H9 (cell line): ENCODE results near the gene PPFIA4. TPM values are rescaled to one million over a fixed set of nuclear protein-coding genes. Genes with fewer than 3 reads are reported as not detected.

Experiments used
- DNase-seq: peaks from one replicate; pipeline ENCODE4 v3.0.0-alpha.2; 2017
- H2AFZ ChIP-seq: one replicate; pipeline ENCODE4 v1.6.1; 2013; ENCODE audit warnings: mild to moderate bottlenecking, low read length, control low read depth, moderate library complexity
- H2AK5ac ChIP-seq: 2 replicates; pipeline ENCODE4 v1.6.1; 2013; ENCODE audit warnings: low read length, control low read depth, mixed read lengths; ENCODE audit not compliant: insufficient read length
- H2BK120ac ChIP-seq: one replicate; pipeline ENCODE4 v1.6.1; 2013; ENCODE audit warnings: low read depth, mild to moderate bottlenecking, low read length, control low read depth, inconsistent platforms; ENCODE audit not compliant: poor library complexity, severe bottlenecking
- H2BK12ac ChIP-seq: 2 replicates; pipeline ENCODE4 v1.6.1; 2013; ENCODE audit warnings: low read length, control low read depth, mixed read lengths, low read depth; ENCODE audit not compliant: insufficient read length
- H2BK15ac ChIP-seq: 2 replicates; pipeline ENCODE4 v1.6.1; 2013; ENCODE audit warnings: low read depth, low read length, control low read depth
- H2BK20ac ChIP-seq: one replicate; pipeline ENCODE4 v1.6.1; 2013; ENCODE audit warnings: low read depth, mild to moderate bottlenecking, low read length, control low read depth, inconsistent platforms; ENCODE audit not compliant: poor library complexity, severe bottlenecking
- H2BK5ac ChIP-seq: 2 replicates; pipeline ENCODE4 v1.6.1; 2013; ENCODE audit warnings: low read length, control low read depth, mixed read lengths; ENCODE audit not compliant: insufficient read length
- H3K14ac ChIP-seq: 2 replicates; pipeline ENCODE4 v1.6.1; 2013; ENCODE audit warnings: low read length, control low read depth; ENCODE audit not compliant: insufficient read depth
- H3K18ac ChIP-seq: 2 replicates; pipeline ENCODE4 v1.6.1; 2013; ENCODE audit warnings: low read depth, mild to moderate bottlenecking, mixed read lengths, low read length, control low read depth; ENCODE audit not compliant: insufficient read length
- H3K23ac ChIP-seq: 2 replicates; pipeline ENCODE4 v1.6.1; 2013; ENCODE audit warnings: low read length, control low read depth, mixed read lengths, low read depth; ENCODE audit not compliant: insufficient read length
- H3K23me2 ChIP-seq: 2 replicates; pipeline ENCODE4 v1.6.1; 2013; ENCODE audit warnings: low read depth, mild to moderate bottlenecking, mixed read lengths, low read length, control low read depth; ENCODE audit not compliant: insufficient read length, poor library complexity, severe bottlenecking
- H3K27ac ChIP-seq: 2 replicates; pipeline ENCODE4 v1.5.1; 2013; ENCODE audit warnings: low read length, control low read depth, mixed read lengths, low read depth; ENCODE audit not compliant: insufficient read length
- H3K27me3 ChIP-seq: 2 replicates; pipeline ENCODE4 v1.6.1; 2013; ENCODE audit warnings: low read length, control low read depth, inconsistent platforms; ENCODE audit not compliant: insufficient read depth
- H3K4ac ChIP-seq: 2 replicates; pipeline ENCODE4 v1.6.1; 2013; ENCODE audit warnings: low read depth, mild to moderate bottlenecking, control low read depth, inconsistent platforms, low read length, moderate library complexity
- H3K4me1 ChIP-seq: 2 replicates; pipeline ENCODE4 v1.6.1; 2013; ENCODE audit warnings: low read length, control low read depth, inconsistent platforms; ENCODE audit not compliant: insufficient read depth
- H3K4me2 ChIP-seq: 2 replicates; pipeline ENCODE4 v1.6.1; 2013; ENCODE audit warnings: low read length, control low read depth, mixed read lengths; ENCODE audit not compliant: insufficient read length, insufficient read depth
- H3K56ac ChIP-seq: 2 replicates; pipeline ENCODE4 v1.6.1; 2013; ENCODE audit warnings: low read depth, mild to moderate bottlenecking, mixed read lengths, low read length, control low read depth; ENCODE audit not compliant: insufficient read length
- H3K79me1 ChIP-seq: 2 replicates; pipeline ENCODE4 v1.6.1; 2013; ENCODE audit warnings: low read depth, mild to moderate bottlenecking, moderate library complexity, low read length, control low read depth, inconsistent platforms; ENCODE audit not compliant: insufficient read depth, poor library complexity, severe bottlenecking
- H3K79me2 ChIP-seq: 2 replicates; pipeline ENCODE4 v1.6.1; 2013; ENCODE audit warnings: low read length, control low read depth, inconsistent platforms; ENCODE audit not compliant: insufficient read depth
- H3K9ac ChIP-seq: 2 replicates; pipeline ENCODE4 v1.6.1; 2013; ENCODE audit warnings: low read length, control low read depth, mixed read lengths; ENCODE audit not compliant: insufficient read length; ENCODE audit errors: extremely low read depth
- H3K9me3 ChIP-seq: one replicate; pipeline ENCODE4 v1.6.1; 2013; ENCODE audit warnings: low read depth, low read length, inconsistent platforms; ENCODE audit not compliant: control insufficient read depth
- H3T11ph ChIP-seq: one replicate; pipeline ENCODE4 v1.6.1; 2013; ENCODE audit warnings: mild to moderate bottlenecking, low read length, control low read depth, inconsistent platforms
- H4K20me1 ChIP-seq: one replicate; pipeline ENCODE4 v1.6.1; 2013; ENCODE audit not compliant: control insufficient read depth, insufficient read length, insufficient read depth
- H4K5ac ChIP-seq: 2 replicates; pipeline ENCODE4 v1.6.1; 2013; ENCODE audit warnings: low read depth, mild to moderate bottlenecking, mixed read lengths, low read length, control low read depth; ENCODE audit not compliant: insufficient read length
- H4K8ac ChIP-seq: replicated peaks from 2 replicates; pipeline ENCODE4 v1.6.1; 2013; ENCODE audit warnings: low read length, control low read depth, mixed read lengths, low read depth; ENCODE audit not compliant: insufficient read length
- H4K91ac ChIP-seq: 2 replicates; pipeline ENCODE4 v1.6.1; 2013; ENCODE audit warnings: low read depth, mild to moderate bottlenecking, moderate library complexity, mixed read lengths, low read length, control low read depth; ENCODE audit not compliant: insufficient read length
- H3K27ac Mint-ChIP-seq, 3 experiments: 2 replicates in 2 of 3; 3 replicates in 1 of 3; pipeline ENCODE4 v1.8.0; 2020 to 2021; ENCODE audit warnings: mixed read lengths in 3 of 3, mild to moderate bottlenecking in 1 of 3, moderate library complexity in 1 of 3
- H3K27me3 Mint-ChIP-seq: 2 replicates; pipeline ENCODE4 v1.8.0; 2021; ENCODE audit warnings: low read depth, mild to moderate bottlenecking, moderate library complexity, mixed read lengths
- H3K36me3 Mint-ChIP-seq, 3 experiments: 2 replicates in 2 of 3; 3 replicates in 1 of 3; pipeline ENCODE4 v1.8.0; 2020 to 2021; ENCODE audit warnings: low read depth in 3 of 3, mixed read lengths in 3 of 3; ENCODE audit not compliant: insufficient read depth in 1 of 3
- H3K4me1 Mint-ChIP-seq, 2 experiments: 2 replicates each; pipeline ENCODE4 v1.8.0; 2020; ENCODE audit warnings: mixed read lengths in 2 of 2
- H3K4me3 Mint-ChIP-seq, 2 experiments: 2 replicates in 1 of 2; 3 replicates in 1 of 2; pipeline ENCODE4 v1.8.0; 2020 to 2021; ENCODE audit warnings: mild to moderate bottlenecking in 2 of 2, mixed read lengths in 2 of 2, moderate library complexity in 1 of 2
- H3K9me3 Mint-ChIP-seq, 2 experiments: 2 replicates in 1 of 2; 3 replicates in 1 of 2; pipeline ENCODE4 v1.8.0; 2020; ENCODE audit warnings: mild to moderate bottlenecking in 2 of 2, mixed read lengths in 2 of 2, moderate library complexity in 1 of 2
- WGBS: extraction: QIAGEN DNeasy Blood & Tissue Kit; methylation state at CpG from one replicate; pipeline ENCODE4 v1.1.7; 2013; ENCODE audit warnings: missing lambda C conversion rate, low lambda C conversion rate, mixed read lengths; ENCODE audit not compliant: insufficient read length; ENCODE audit errors: extremely low coverage; 5-methylcytosine and 5-hydroxymethylcytosine counted together
- total RNA-seq: library from RNA; stranded (reverse); gene quantifications from 2 replicates; pipeline ENCODE4 v1.2.1, GENCODE V29; 2021
- TF ChIP-seq, protein P1 (sequence below): fragments of 200-600 bp; sonication (generic); conservative IDR thresholded peaks from 3 replicates; pipeline ENCODE4 v1.8.0; 2021; ENCODE audit warnings: antibody characterized with exemption, mild to moderate bottlenecking

PPFIA4 gene
- total RNA-seq, 1 experiment from 2014 or later, result 3.9 TPM

- TF ChIP-seq, protein P1, sequence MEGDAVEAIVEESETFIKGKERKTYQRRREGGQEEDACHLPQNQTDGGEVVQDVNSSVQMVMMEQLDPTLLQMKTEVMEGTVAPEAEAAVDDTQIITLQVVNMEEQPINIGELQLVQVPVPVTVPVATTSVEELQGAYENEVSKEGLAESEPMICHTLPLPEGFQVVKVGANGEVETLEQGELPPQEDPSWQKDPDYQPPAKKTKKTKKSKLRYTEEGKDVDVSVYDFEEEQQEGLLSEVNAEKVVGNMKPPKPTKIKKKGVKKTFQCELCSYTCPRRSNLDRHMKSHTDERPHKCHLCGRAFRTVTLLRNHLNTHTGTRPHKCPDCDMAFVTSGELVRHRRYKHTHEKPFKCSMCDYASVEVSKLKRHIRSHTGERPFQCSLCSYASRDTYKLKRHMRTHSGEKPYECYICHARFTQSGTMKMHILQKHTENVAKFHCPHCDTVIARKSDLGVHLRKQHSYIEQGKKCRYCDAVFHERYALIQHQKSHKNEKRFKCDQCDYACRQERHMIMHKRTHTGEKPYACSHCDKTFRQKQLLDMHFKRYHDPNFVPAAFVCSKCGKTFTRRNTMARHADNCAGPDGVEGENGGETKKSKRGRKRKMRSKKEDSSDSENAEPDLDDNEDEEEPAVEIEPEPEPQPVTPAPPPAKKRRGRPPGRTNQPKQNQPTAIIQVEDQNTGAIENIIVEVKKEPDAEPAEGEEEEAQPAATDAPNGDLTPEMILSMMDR, result no peak
- Histone ChIP-seq H4K91ac (no peak overlapping the region), H3K23ac (no peak overlapping the region), H3K27ac (no peak overlapping the region), H3K14ac (no peak overlapping the region), H4K20me1 (no peaks in the 10 kb centered on the region), H4K5ac (no peak overlapping the region), H3K4ac (no peak overlapping the region), H3K4me1 (no peaks in the 10 kb centered on the region; the same call in 1 of the 2 replicates), H3K79me1 (peaks cover 5% of the 10 kb centered on the region), H3K56ac (no peak overlapping the region), H2BK5ac (no peak overlapping the region), H3K9me3 (no peaks in the 10 kb centered on the region), H3K79me2 (peaks cover 9% of the 10 kb centered on the region; the same call in 1 of the 2 replicates), H2BK15ac (no peak overlapping the region), H3K4me2 (no peak overlapping the region), H2BK120ac (no peak overlapping the region), H4K8ac (no peak overlapping the region), H2AFZ (no peak overlapping the region), H3K18ac (no peak overlapping the region), H2AK5ac (no peak overlapping the region), H2BK12ac (no peak overlapping the region), H3T11ph (no peak overlapping the region), H3K9ac (no peak overlapping the region), H3K23me2 (peaks cover 4% of the 10 kb centered on the region), H2BK20ac (no peak overlapping the region), H3K27me3 (no peaks in the 10 kb centered on the region)
- no CpG with 5 or more reads among the region's 5 CpGs for WGBS
- Mint-ChIP-seq H3K4me1 (peaks cover 5 to 10% of the 10 kb centered on the region in 2 experiments), H3K36me3 (peaks cover 56 to 74% (median 72%) of the 10 kb centered on the region in 3 experiments; a peak in 6 of 7 replicates), H3K27me3 (no peaks in the 10 kb centered on the region; the same call in 1 of the 2 replicates), H3K9me3 (no peaks in the 10 kb centered on the region; a peak in 2 of 5 replicates), H3K27ac (no peak overlapping the region), H3K4me3 (no peak overlapping the region)
- no peak for DNase-seq
Observed at GRCh38 chr1:203011582-203011981, 14.7 kb upstream of the PPFIA4 start.
